ENCODE measurements around the gene SRGN. TPM values are rescaled to one million over a fixed set of nuclear protein-coding genes. Genes with fewer than 3 reads are reported as not detected.

Gene SRGN
- total and polyA plus RNA-seq, 10 of the 15 experiments (the other 5 are each of a cell fraction or from before 2014, with no cell fraction given), result 382 to 2,414 (median 885) TPM

GRCh38 chr10:69042417-69042816 is 45.5 kb upstream of the SRGN start:
- SMC1A ChIA-PET (ENCODE audit: uncharacterized antibody, unreplicated experiment), result interaction anchor here (0.9 to 8.5 kb wide), 6 partner anchors 9 to 52 kb away, joined by 3 to 60 read pairs (median 5); no protein-coding TSS in a partner anchor

More at GRCh38 chr10:69042417-69042816, 45.5 kb upstream of the SRGN start:
- no peaks in the 10 kb centered on the region for H4K20me1 ChIP-seq (ENCODE audit: control insufficient read depth, insufficient read depth)
- DNase-seq (ENCODE audit: low read depth, low spot score) (no peak), FAIRE-seq (no peak), ATAC-seq (no peak)
- BruUV-seq (replicated peaks), result no TSS peak
- H3K36me3 ChIP-seq (ENCODE audit: control insufficient read depth in 2 of 2, insufficient read depth in 2 of 2, low read length in 1 of 2), result no peaks in the 10 kb centered on the region
- H3K9ac ChIP-seq (ENCODE audit: control insufficient read depth, insufficient read depth, low read length), result no peak overlapping the region
- H3K27me3 ChIP-seq (replicated peaks in 1 of 2; ENCODE audit: control insufficient read depth in 2 of 2, insufficient read depth in 2 of 2, low read length in 1 of 2), result no peaks in the 10 kb centered on the region
- RAD21 ChIA-PET (ENCODE audit: unreplicated experiment), result interaction anchor here (0.6 to 25.6 kb wide), 2 partner anchors 14 to 46 kb away, joined by 3 to 544 read pairs; partner anchors contain the start of gene SRGN
- 65% methylated on average over 5 of the region's 5 CpGs for WGBS (ENCODE audit: insufficient coverage, insufficient replicate concordance, low lambda C conversion rate, missing lambda C conversion rate)
- TF ChIP-seq SIX5 (IDR thresholded peaks at IDR 0.05; ENCODE audit: low read depth, low read length, severe bottlenecking) (no peak), SMC3 (IDR thresholded peaks at IDR 0.05; ENCODE audit: borderline replicate concordance, low read length) (no peak), ATF7 (IDR thresholded peaks at IDR 0.05; ENCODE audit: low read depth) (no peak), SPI1 (IDR thresholded peaks at IDR 0.05; ENCODE audit: borderline replicate concordance, insufficient read depth, low read depth, low read length) (no peak), JUNB (IDR thresholded peaks at IDR 0.05) (no peak)
- TF ChIP-seq, protein P1, sequence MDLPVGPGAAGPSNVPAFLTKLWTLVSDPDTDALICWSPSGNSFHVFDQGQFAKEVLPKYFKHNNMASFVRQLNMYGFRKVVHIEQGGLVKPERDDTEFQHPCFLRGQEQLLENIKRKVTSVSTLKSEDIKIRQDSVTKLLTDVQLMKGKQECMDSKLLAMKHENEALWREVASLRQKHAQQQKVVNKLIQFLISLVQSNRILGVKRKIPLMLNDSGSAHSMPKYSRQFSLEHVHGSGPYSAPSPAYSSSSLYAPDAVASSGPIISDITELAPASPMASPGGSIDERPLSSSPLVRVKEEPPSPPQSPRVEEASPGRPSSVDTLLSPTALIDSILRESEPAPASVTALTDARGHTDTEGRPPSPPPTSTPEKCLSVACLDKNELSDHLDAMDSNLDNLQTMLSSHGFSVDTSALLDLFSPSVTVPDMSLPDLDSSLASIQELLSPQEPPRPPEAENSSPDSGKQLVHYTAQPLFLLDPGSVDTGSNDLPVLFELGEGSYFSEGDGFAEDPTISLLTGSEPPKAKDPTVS (IDR thresholded peaks at IDR 0.05; ENCODE audit: low read depth, low read length), result no peak
- no peak overlapping the region for H3K4me3 ChIP-seq
- intact Hi-C loops (cut with micrococcal nuclease; ENCODE audit: unreplicated experiment) (no loop called here), in situ Hi-C loops (cut with MboI) (no loop called here)
- H2AFZ ChIP-seq (ENCODE audit: control insufficient read depth, low read depth, low read length), result no peak overlapping the region
- H3K27ac ChIP-seq (ENCODE audit: control insufficient read depth, insufficient read depth), result no peak overlapping the region
- POLR2A ChIA-PET, result interaction anchor here (0.6 to 16.7 kb wide), 3 partner anchors 22 to 134 kb away, joined by 3 to 231 read pairs (median 11); no protein-coding TSS in a partner anchor
- H3K4me2 ChIP-seq (ENCODE audit: control insufficient read depth, insufficient read depth), result no peak overlapping the region
- peaks cover 43% of the 10 kb centered on the region for H3K4me1 ChIP-seq (ENCODE audit: control insufficient read depth, insufficient read depth, low read length)
- CTCF ChIA-PET, result interaction anchor here (1.1 kb wide), 1 partner anchor 36 kb away, joined by 3 read pairs; no protein-coding TSS in a partner anchor
- no peaks in the 10 kb centered on the region for H3K9me3 ChIP-seq (replicated peaks; ENCODE audit: control insufficient read depth, insufficient read depth, low read length)
- 0 out of 2 replicates have a peak, but pooled peaks cover 2% of the 10 kb centered on the region for H3K79me2 ChIP-seq (ENCODE audit: control insufficient read depth, insufficient read depth, low read length)

Measured in GM12878 (cell line).